ENCODE data around the gene NXPE1. TPM values are rescaled to one million over a fixed set of nuclear protein-coding genes. Genes with fewer than 3 reads are reported as not detected.

NXPE1 gene
- total and polyA plus RNA-seq, 8 donors: 176 TPM; not detected in 7

GRCh38 chr11:114598461-114598860 is 38.8 kb upstream of the NXPE1 start:
- no peaks in the 10 kb centered on the region for H3K36me3 ChIP-seq
- DNase-seq: no peak
- no peak overlapping the region for H3K27ac ChIP-seq
- no peaks in the 10 kb centered on the region for H3K4me1 ChIP-seq
- no peaks in the 10 kb centered on the region for H3K27me3 ChIP-seq
- 71 to 90% (median 85%) methylated on average over 1 of the region's 1 CpG for whole genome bisulfite sequencing, 5 donors
- intact Hi-C loops (cut with DNase I; ENCODE audit: low total_unique reads): no loop called here
- H3K9me3 ChIP-seq: no peaks in the 10 kb centered on the region
- no peak for TF ChIP-seq POLR2AphosphoS5 (IDR thresholded peaks at IDR 0.05)
- TF ChIP-seq EP300 (IDR thresholded peaks at IDR 0.05): no peak
- TF ChIP-seq POLR2A (IDR thresholded peaks at IDR 0.05): no peak
- no peak for TF ChIP-seq CTCF (IDR thresholded peaks at IDR 0.05)
- H3K4me3 ChIP-seq: no peak overlapping the region

- TF ChIP-seq CTCF (IDR thresholded peaks at IDR 0.05): no peak
- no peak overlapping the region for H3K4me3 ChIP-seq
- no peaks in the 10 kb centered on the region for H3K27me3 ChIP-seq
- H3K9me3 ChIP-seq: no peaks in the 10 kb centered on the region
- 22 to 79% (median 63%) methylated on average over 1 of the region's 1 CpG for WGBS, 5 donors
- H3K4me1 ChIP-seq: no peaks in the 10 kb centered on the region
- no peak for DNase-seq
- H3K27ac ChIP-seq: no peak overlapping the region
- no peaks in the 10 kb centered on the region for H3K36me3 ChIP-seq
- intact Hi-C loops (cut with DNase I; ENCODE audit: low total_unique reads): no loop called here
These were observed 36.7 kb upstream of the NXPE1 start for GRCh38 chr11:114596175-114596919.

GRCh38 chr11:114595571-114595970 is 35.9 kb upstream of the NXPE1 start, which contains the start of gene NXPE4:
Gene NXPE4 (minus strand): TSS chr11:114595786. CDS start chr11:114594759, 1,027 bp downstream.
- Histone ChIP-seq H3K27me3 (no peaks in the 10 kb centered on the region), H3K36me3 (no peaks in the 10 kb centered on the region), H3K27ac (no peak within 1 kb of the TSS), H3K4me1 (no peaks in the 10 kb centered on the region), H3K9me3 (no peaks in the 10 kb centered on the region), H3K4me3 (no peak within 1 kb of the TSS)
- intact Hi-C loops (cut with DNase I; ENCODE audit: low total_unique reads): no loop called here
- DNase-seq: no peak
- 43 to 66% (median 60%) methylated on average over 2 of the region's 2 CpGs for WGBS, 5 donors
- TF ChIP-seq CTCF (IDR thresholded peaks at IDR 0.05) (no peak), POLR2AphosphoS5 (IDR thresholded peaks at IDR 0.05) (no peak), EP300 (IDR thresholded peaks at IDR 0.05) (no peak)

GRCh38 chr11:114594703-114595102 is 35.0 kb upstream of the NXPE1 start:
- intact Hi-C loops (cut with DNase I; ENCODE audit: low total_unique reads): no loop called here
- 66 to 77% (median 68%) methylated on average over 3 of the region's 3 CpGs for WGBS, 5 donors
- Histone ChIP-seq H3K4me3 (no peak overlapping the region), H3K36me3 (no peaks in the 10 kb centered on the region), H3K27ac (no peak overlapping the region), H3K27me3 (no peaks in the 10 kb centered on the region), H3K4me1 (no peaks in the 10 kb centered on the region), H3K9me3 (peaks cover 0 to under 1% (median 0%) of the 10 kb centered on the region in 4 donors)
- TF ChIP-seq CTCF (IDR thresholded peaks at IDR 0.05): no peak
- no peak for TF ChIP-seq POLR2A (IDR thresholded peaks at IDR 0.05)
- no peak for TF ChIP-seq EP300 (IDR thresholded peaks at IDR 0.05)
- TF ChIP-seq POLR2AphosphoS5 (IDR thresholded peaks at IDR 0.05): no peak
- DNase-seq: no peak
